Measurements from ENCODE around the gene C17orf50.

C17orf50 gene

GRCh38 chr17:35760587-35760986, at the start of gene C17orf50:
Gene C17orf50, plus strand, starts transcription at chr17:35760887. Its CDS starts 55 bp downstream, at chr17:35760942.
- H3K4me3 ChIP-seq (ENCODE audit: low read depth, low read length): no peak within 1 kb of the TSS
- TF ChIP-seq MYC (IDR thresholded peaks at IDR 0.05; ENCODE audit: low read depth, low read length) (no peak), POLR2A (IDR thresholded peaks at IDR 0.05; ENCODE audit: extremely low read depth, insufficient read length) (no peak), CTCF (IDR thresholded peaks at IDR 0.05; ENCODE audit: low read depth, low read length) (no peak)
- TF ChIP-seq, protein P1, sequence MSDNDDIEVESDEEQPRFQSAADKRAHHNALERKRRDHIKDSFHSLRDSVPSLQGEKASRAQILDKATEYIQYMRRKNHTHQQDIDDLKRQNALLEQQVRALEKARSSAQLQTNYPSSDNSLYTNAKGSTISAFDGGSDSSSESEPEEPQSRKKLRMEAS (IDR thresholded peaks at IDR 0.05; ENCODE audit: low read depth, low read length): no peak
- DNase-seq (ENCODE audit: low read depth): no peak

DNA sequence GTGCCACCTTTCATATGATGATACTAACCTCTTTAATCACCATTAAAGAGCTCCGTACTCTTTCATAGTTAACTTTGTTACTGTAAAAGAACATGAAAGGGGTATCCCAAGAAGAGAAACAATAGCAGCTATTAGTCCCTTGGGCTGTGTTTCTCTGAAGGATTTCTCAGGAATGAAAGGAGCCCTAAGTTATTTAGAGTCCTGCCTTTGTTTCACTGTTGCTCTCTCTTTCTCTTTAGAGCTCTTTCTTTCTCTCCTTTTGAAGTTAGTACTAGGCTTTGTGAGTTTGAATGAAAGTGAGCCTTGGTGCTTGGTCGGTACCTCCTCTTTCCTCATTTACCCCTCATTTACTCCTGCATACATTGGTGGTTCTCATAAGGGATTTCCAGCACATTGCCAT, 49.7 kb upstream of the C17orf50 start:
- no peak overlapping the region for H3K4me3 ChIP-seq (ENCODE audit: low read depth, low read length)
- TF ChIP-seq, protein P1 (IDR thresholded peaks at IDR 0.05; ENCODE audit: low read depth, low read length): no peak
- TF ChIP-seq POLR2A (IDR thresholded peaks at IDR 0.05; ENCODE audit: extremely low read depth, insufficient read length): no peak
- no peak for TF ChIP-seq MYC (IDR thresholded peaks at IDR 0.05; ENCODE audit: low read depth, low read length)
- no peak for TF ChIP-seq CTCF (IDR thresholded peaks at IDR 0.05; ENCODE audit: low read depth, low read length)
- DNase-seq (ENCODE audit: low read depth): no peak

- no peak overlapping the region for H3K4me3 ChIP-seq (ENCODE audit: low read depth, low read length)
- no peak for TF ChIP-seq POLR2A (IDR thresholded peaks at IDR 0.05; ENCODE audit: extremely low read depth, insufficient read length)
- TF ChIP-seq CTCF (IDR thresholded peaks at IDR 0.05; ENCODE audit: low read depth, low read length): no peak
- TF ChIP-seq MYC (IDR thresholded peaks at IDR 0.05; ENCODE audit: low read depth, low read length): no peak
- TF ChIP-seq, protein P1 (IDR thresholded peaks at IDR 0.05; ENCODE audit: low read depth, low read length): no peak
- no peak for DNase-seq (ENCODE audit: low read depth)
Measured at GRCh38 chr17:35713069-35713728, 47.5 kb upstream of the C17orf50 start.

- no peak for DNase-seq (ENCODE audit: low read depth)
- TF ChIP-seq CTCF (IDR thresholded peaks at IDR 0.05; ENCODE audit: low read depth, low read length): no peak
- no peak for TF ChIP-seq POLR2A (IDR thresholded peaks at IDR 0.05; ENCODE audit: extremely low read depth, insufficient read length)
- TF ChIP-seq MYC (IDR thresholded peaks at IDR 0.05; ENCODE audit: low read depth, low read length): no peak
- TF ChIP-seq, protein P1 (IDR thresholded peaks at IDR 0.05; ENCODE audit: low read depth, low read length): no peak
- no peak overlapping the region for H3K4me3 ChIP-seq (ENCODE audit: low read depth, low read length)
Measured at GRCh38 chr17:35714988-35715387, 45.7 kb upstream of the C17orf50 start.

- no peak for TF ChIP-seq CTCF (IDR thresholded peaks at IDR 0.05; ENCODE audit: low read depth, low read length)
- DNase-seq (ENCODE audit: low read depth): no peak
- no peak overlapping the region for H3K4me3 ChIP-seq (ENCODE audit: low read depth, low read length)
Measured at GRCh38 chr17:35715416-35715815, 45.3 kb upstream of the C17orf50 start.

DNA sequence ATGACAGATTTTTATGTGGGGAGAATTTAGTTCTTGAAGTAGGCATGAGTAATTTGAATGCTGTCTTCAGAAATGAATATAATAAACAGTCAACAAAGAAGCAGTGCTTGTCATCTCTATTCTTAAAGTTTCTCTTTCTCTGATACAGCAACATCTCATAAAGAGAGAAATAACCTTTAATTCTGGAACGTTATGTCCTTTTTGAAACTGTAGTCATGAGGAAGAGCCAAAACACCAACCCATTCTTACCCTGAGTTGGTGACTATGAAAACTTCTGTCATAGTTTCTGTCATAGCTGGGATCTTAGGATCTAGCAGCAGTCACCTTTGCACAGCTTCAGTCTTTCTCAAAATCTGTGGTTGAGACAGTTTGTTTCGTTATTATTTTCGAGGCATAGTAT, 44.5 kb upstream of the C17orf50 start:
- no peak overlapping the region for H3K4me3 ChIP-seq (ENCODE audit: low read depth, low read length)
- TF ChIP-seq, protein P1 (IDR thresholded peaks at IDR 0.05; ENCODE audit: low read depth, low read length): no peak
- TF ChIP-seq POLR2A (IDR thresholded peaks at IDR 0.05; ENCODE audit: extremely low read depth, insufficient read length) (no peak), CTCF (IDR thresholded peaks at IDR 0.05; ENCODE audit: low read depth, low read length) (no peak), MYC (IDR thresholded peaks at IDR 0.05; ENCODE audit: low read depth, low read length) (no peak)
- DNase-seq (ENCODE audit: low read depth): no peak

All from NB4 (cell line).